Measurements from ENCODE around the gene THUMPD1. TPM values are rescaled to one million over a fixed set of nuclear protein-coding genes. Genes with fewer than 3 reads are reported as not detected.

Gene THUMPD1
- polyA plus RNA-seq, 3 donors: 16.1 to 32.2 (median 23.5) TPM

- H3K27ac Mint-ChIP-seq: no peak overlapping the region
- peaks cover 11% of the 10 kb centered on the region for H3K4me1 Mint-ChIP-seq
- H3K27me3 ChIP-seq (ENCODE audit: control insufficient read depth in 2 of 2, insufficient read depth in 2 of 2, low read length in 2 of 2): no peaks in the 10 kb centered on the region
- H4K20me1 ChIP-seq (ENCODE audit: insufficient read depth, low read length): no peaks in the 10 kb centered on the region
- H3K9ac ChIP-seq (ENCODE audit: insufficient read depth, low read length, poor library complexity, severe bottlenecking): no peak overlapping the region
- no peak overlapping the region for H3K4me3 Mint-ChIP-seq
- H2AFZ ChIP-seq (ENCODE audit: insufficient read depth, low read depth, low read length, poor library complexity, severe bottlenecking): no peak overlapping the region
- H3K36me3 ChIP-seq (replicated peaks in 1 of 2; ENCODE audit: control insufficient read depth in 1 of 2, insufficient read depth in 2 of 2, low read length in 2 of 2): peaks cover 0 to 3% of the 10 kb centered on the region in 2 donors
- peaks cover 0 to 1% (median 0%) of the 10 kb centered on the region in 3 donors for H3K27me3 Mint-ChIP-seq (ENCODE audit: low read depth in 3 of 3)
- H3K36me3 Mint-ChIP-seq: peaks cover 15 to 17% of the 10 kb centered on the region in 2 donors
- intact Hi-C loops (cut with micrococcal nuclease): no loop called here
- DNase-seq: no peak
- no peaks in the 10 kb centered on the region for H3K79me2 ChIP-seq (ENCODE audit: insufficient read depth, low read length)
- H3K4me3 ChIP-seq (replicated peaks in 1 of 3; ENCODE audit: low read depth in 2 of 3, low read length in 3 of 3): no peak overlapping the region
- H3K9me3 ChIP-seq (replicated peaks in 1 of 2; ENCODE audit: control insufficient read depth in 1 of 2, insufficient read depth in 1 of 2, low read length in 2 of 2): no peaks in the 10 kb centered on the region
- H3K27ac ChIP-seq (ENCODE audit: low read depth in 1 of 2, low read length in 2 of 2): no peak overlapping the region
- peaks cover 0 to 2% (median 0%) of the 10 kb centered on the region in 7 donors for H3K9me3 Mint-ChIP-seq
- no peak for TF ChIP-seq CTCF (IDR thresholded peaks at IDR 0.05)
- H3K4me2 ChIP-seq (replicated peaks; ENCODE audit: extremely low read depth, low read length, poor library complexity, severe bottlenecking): no peak overlapping the region
- peaks cover 6 to 13% of the 10 kb centered on the region in 2 donors for H3K4me1 ChIP-seq (ENCODE audit: control insufficient read depth in 1 of 2, insufficient read depth in 2 of 2, low read length in 2 of 2)
Observed at GRCh38 chr16:20784204-20784603, 42.6 kb upstream of the THUMPD1 start.

- no peaks in the 10 kb centered on the region for H4K20me1 ChIP-seq (ENCODE audit: insufficient read depth, low read length)
- intact Hi-C loops (cut with micrococcal nuclease): no loop called here
Observed at GRCh38 chr16:20782470-20782869, 40.9 kb upstream of the THUMPD1 start.

More at GRCh38 chr16:20782470-20782869, 40.9 kb upstream of the THUMPD1 start:
- H2AFZ ChIP-seq (ENCODE audit: insufficient read depth, low read depth, low read length, poor library complexity, severe bottlenecking): no peak overlapping the region
- peaks cover 0 to 12% of the 10 kb centered on the region in 2 donors for H3K36me3 ChIP-seq (replicated peaks in 1 of 2; ENCODE audit: control insufficient read depth in 1 of 2, insufficient read depth in 2 of 2, low read length in 2 of 2)
- H3K27me3 ChIP-seq (ENCODE audit: control insufficient read depth in 2 of 2, insufficient read depth in 2 of 2, low read length in 2 of 2): no peaks in the 10 kb centered on the region
- peaks cover 0 to 2% (median 0%) of the 10 kb centered on the region in 7 donors for H3K9me3 Mint-ChIP-seq
- no peaks in the 10 kb centered on the region for H3K79me2 ChIP-seq (ENCODE audit: insufficient read depth, low read length)
- H3K9me3 ChIP-seq (replicated peaks in 1 of 2; ENCODE audit: control insufficient read depth in 1 of 2, insufficient read depth in 1 of 2, low read length in 2 of 2): no peaks in the 10 kb centered on the region
- no peak overlapping the region for H3K27ac ChIP-seq (ENCODE audit: low read depth in 1 of 2, low read length in 2 of 2)
- H3K36me3 Mint-ChIP-seq: peaks cover 19% of the 10 kb centered on the region in 2 donors
- H3K4me3 Mint-ChIP-seq: no peak overlapping the region
- WGBS (ENCODE audit: insufficient coverage): no CpG with 5 or more reads among the region's 2 CpGs
- H3K9ac ChIP-seq (ENCODE audit: insufficient read depth, low read length, poor library complexity, severe bottlenecking): no peak overlapping the region
- no peak overlapping the region for H3K4me2 ChIP-seq (replicated peaks; ENCODE audit: extremely low read depth, low read length, poor library complexity, severe bottlenecking)
- H3K27ac Mint-ChIP-seq: no peak overlapping the region
- TF ChIP-seq CTCF (IDR thresholded peaks at IDR 0.05): no peak
- H3K4me1 Mint-ChIP-seq: peaks cover 11% of the 10 kb centered on the region
- H3K4me1 ChIP-seq (ENCODE audit: control insufficient read depth in 1 of 2, insufficient read depth in 2 of 2, low read length in 2 of 2): peaks cover 6 to 13% of the 10 kb centered on the region in 2 donors
- no peak overlapping the region for H3K4me3 ChIP-seq (replicated peaks in 1 of 3; ENCODE audit: low read depth in 2 of 3, low read length in 3 of 3)
- peaks cover 0 to 1% (median 0%) of the 10 kb centered on the region in 3 donors for H3K27me3 Mint-ChIP-seq (ENCODE audit: low read depth in 3 of 3)
- no peak for DNase-seq

Measured in CD14-positive monocyte (primary cell).